Prostate gland (tissue), 2 donors: Measurements from ENCODE around the gene PLA2G12A.
"Not testable (repeated sequence)": the region's sequence is repeated elsewhere in the genome, so short reads cannot be mapped to it uniquely, and the experiment has no call there.

ENCODE experiments used
- POLR2A ChIP-seq: fragments of 450-650 bp; IDR thresholded peaks from one replicate; pipeline ENCODE4 v1.6.1; 2016; ENCODE audit warnings: antibody characterized with exemption, mild to moderate bottlenecking
- TF ChIP-seq, protein P1 (sequence below), 4 experiments: fragments of 200-600 bp in 2 of 4; fragments of 450-650 bp in 2 of 4; sonication (generic) in 2 of 4; IDR thresholded peaks; 1 replicate in 3 of 4; 2 replicates in 1 of 4; pipeline ENCODE4 v1.5.1; 2016 to 2019; ENCODE audit warnings: antibody characterized with exemption in 4 of 4, mild to moderate bottlenecking in 2 of 4, moderate library complexity in 2 of 4

DNA sequence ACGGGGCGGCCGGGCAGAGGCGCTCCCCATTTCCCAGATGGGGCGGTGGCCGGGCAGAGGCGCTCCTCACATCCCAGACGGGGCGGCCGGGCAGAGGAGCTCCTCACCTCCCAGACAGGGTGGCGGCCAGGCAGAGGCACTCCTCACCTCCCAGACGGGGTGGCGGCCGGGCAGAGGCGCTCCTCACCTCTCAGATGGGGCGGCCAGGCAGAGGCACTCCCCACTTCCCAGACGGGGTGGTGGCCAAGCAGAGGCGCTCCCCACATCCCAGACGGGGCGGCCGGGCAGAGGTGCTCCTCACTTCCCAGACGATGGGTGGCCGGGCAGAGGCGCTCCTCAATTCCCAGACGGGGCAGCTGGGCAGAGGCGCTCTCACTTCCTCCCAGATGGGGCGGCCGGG lies 51.4 kb downstream of the PLA2G12A start:
- TF ChIP-seq POLR2A, result not testable (repeated sequence)
- TF ChIP-seq, protein P1, sequence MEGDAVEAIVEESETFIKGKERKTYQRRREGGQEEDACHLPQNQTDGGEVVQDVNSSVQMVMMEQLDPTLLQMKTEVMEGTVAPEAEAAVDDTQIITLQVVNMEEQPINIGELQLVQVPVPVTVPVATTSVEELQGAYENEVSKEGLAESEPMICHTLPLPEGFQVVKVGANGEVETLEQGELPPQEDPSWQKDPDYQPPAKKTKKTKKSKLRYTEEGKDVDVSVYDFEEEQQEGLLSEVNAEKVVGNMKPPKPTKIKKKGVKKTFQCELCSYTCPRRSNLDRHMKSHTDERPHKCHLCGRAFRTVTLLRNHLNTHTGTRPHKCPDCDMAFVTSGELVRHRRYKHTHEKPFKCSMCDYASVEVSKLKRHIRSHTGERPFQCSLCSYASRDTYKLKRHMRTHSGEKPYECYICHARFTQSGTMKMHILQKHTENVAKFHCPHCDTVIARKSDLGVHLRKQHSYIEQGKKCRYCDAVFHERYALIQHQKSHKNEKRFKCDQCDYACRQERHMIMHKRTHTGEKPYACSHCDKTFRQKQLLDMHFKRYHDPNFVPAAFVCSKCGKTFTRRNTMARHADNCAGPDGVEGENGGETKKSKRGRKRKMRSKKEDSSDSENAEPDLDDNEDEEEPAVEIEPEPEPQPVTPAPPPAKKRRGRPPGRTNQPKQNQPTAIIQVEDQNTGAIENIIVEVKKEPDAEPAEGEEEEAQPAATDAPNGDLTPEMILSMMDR (IDR thresholded peaks at IDR 0.05), result not testable (repeated sequence)
